Measurements from ENCODE around the gene GRM2. TPM values are rescaled to one million over a fixed set of nuclear protein-coding genes. Genes with fewer than 3 reads are reported as not detected.
"Not testable (repeated sequence)": the region's sequence is repeated elsewhere in the genome, so short reads cannot be mapped to it uniquely, and the experiment has no call there.

GRM2 gene
- total RNA-seq, 2 donors from 2014 or later: 0.16 to 0.19 TPM

DNA sequence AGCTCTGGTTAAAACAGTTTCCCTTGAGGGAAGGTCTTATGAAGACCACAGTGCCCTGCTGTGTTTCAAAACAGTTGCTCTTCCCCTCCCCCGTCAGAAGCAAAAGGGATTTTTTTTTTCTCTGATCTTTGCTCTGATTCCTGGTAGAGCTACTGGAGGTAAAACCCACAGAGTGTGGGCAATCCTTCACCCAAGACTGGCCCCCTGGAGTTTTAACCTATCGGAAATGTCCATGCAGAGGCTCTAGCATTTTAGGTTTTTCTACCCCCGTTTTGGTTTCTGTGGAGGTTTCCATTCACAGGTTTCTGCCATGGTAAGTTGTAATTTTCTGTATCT, 27.7 kb downstream of the GRM2 start:
- H3K9me3 ChIP-seq: no peaks in the 10 kb centered on the region
- DNase-seq (ENCODE audit: low spot score): no peak
- TF ChIP-seq, protein P1, sequence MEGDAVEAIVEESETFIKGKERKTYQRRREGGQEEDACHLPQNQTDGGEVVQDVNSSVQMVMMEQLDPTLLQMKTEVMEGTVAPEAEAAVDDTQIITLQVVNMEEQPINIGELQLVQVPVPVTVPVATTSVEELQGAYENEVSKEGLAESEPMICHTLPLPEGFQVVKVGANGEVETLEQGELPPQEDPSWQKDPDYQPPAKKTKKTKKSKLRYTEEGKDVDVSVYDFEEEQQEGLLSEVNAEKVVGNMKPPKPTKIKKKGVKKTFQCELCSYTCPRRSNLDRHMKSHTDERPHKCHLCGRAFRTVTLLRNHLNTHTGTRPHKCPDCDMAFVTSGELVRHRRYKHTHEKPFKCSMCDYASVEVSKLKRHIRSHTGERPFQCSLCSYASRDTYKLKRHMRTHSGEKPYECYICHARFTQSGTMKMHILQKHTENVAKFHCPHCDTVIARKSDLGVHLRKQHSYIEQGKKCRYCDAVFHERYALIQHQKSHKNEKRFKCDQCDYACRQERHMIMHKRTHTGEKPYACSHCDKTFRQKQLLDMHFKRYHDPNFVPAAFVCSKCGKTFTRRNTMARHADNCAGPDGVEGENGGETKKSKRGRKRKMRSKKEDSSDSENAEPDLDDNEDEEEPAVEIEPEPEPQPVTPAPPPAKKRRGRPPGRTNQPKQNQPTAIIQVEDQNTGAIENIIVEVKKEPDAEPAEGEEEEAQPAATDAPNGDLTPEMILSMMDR (IDR thresholded peaks at IDR 0.05): no peak
- no peaks in the 10 kb centered on the region for H3K4me1 ChIP-seq
- no peak overlapping the region for H3K4me3 ChIP-seq
- no peaks in the 10 kb centered on the region for H3K27me3 ChIP-seq
- H3K36me3 ChIP-seq: no peaks in the 10 kb centered on the region
- no peak overlapping the region for H3K27ac ChIP-seq

DNA sequence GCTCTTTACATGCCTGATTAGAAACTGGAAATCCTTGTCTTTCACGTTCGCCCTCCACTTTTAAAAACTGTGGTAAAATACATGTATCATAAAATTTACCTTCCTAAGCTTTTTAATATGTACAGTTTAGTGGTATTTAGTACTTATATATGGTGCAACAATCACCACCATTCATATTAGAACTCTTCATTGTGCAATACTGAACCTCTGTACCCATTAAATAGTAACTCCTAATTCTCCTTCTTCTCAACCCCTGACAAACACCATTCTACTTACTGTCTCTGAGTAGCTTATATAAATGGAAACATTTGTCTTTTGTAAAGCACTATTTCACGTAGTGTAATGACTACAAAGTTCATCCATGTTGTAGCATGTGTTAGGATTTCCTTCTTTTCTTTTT, 28.2 kb downstream of the GRM2 start:
- Histone ChIP-seq H3K4me3 (no peak overlapping the region), H3K9me3 (no peaks in the 10 kb centered on the region), H3K27me3 (no peaks in the 10 kb centered on the region), H3K27ac (no peak overlapping the region), H3K4me1 (no peaks in the 10 kb centered on the region), H3K36me3 (no peaks in the 10 kb centered on the region)
- TF ChIP-seq, protein P1 (IDR thresholded peaks at IDR 0.05): no peak
- DNase-seq (ENCODE audit: low spot score): no peak

DNA sequence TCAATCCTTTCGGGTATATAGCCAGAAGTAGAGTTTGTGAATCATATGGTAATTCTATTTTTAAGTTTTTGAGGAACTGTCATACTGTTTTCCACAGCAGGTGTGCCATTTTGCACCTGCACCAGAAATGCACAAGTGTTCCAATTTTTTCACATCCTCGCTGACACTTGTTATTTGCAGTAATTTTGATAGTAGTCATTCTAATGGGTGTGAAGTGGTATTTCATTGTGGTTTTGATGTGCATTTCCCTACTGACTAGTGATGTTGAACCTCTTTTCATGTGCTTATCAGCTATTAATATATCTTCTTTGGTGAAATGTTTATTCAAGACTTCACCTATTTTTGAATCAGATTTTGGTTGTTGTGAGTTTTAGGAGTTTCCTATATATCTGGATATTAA, 29.1 kb downstream of the GRM2 start:
- DNase-seq (ENCODE audit: low spot score): no peak
- H3K9me3 ChIP-seq: no peaks in the 10 kb centered on the region
- H3K36me3 ChIP-seq: no peaks in the 10 kb centered on the region
- no peaks in the 10 kb centered on the region for H3K27me3 ChIP-seq
- no peak overlapping the region for H3K27ac ChIP-seq
- H3K4me3 ChIP-seq: no peak overlapping the region
- TF ChIP-seq, protein P1 (IDR thresholded peaks at IDR 0.05): no peak
- H3K4me1 ChIP-seq: no peaks in the 10 kb centered on the region

- H3K4me3 ChIP-seq: no peak overlapping the region
- no peak overlapping the region for H3K27ac ChIP-seq
- no peak for DNase-seq (ENCODE audit: low spot score)
- H3K4me1 ChIP-seq: no peaks in the 10 kb centered on the region
- H3K27me3 ChIP-seq: no peaks in the 10 kb centered on the region
- no peaks in the 10 kb centered on the region for H3K36me3 ChIP-seq
- H3K9me3 ChIP-seq: peaks cover 0 to 5% of the 10 kb centered on the region in 2 donors
- TF ChIP-seq, protein P1 (IDR thresholded peaks at IDR 0.05): no peak
These were observed 32.2 kb downstream of the GRM2 start for GRCh38 chr3:51739110-51739509.

DNA sequence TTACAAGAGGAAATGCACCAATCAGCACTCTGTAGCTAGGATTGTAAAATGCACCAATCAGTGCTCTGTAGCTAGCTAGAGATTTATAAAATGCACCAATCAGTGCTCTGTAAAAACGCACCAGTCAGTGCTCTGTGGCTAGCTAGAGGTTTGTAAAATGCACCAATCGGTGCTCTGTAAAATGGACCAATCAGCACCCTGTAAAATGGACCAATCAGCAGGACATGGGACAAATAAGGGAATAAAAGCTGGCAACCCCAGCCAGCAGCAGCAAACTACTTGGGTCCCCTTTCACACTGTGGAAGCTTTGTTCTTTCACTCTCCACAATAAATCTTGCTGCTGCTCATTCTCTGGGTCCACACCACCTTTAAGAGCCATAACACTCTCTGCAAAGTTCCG, 35.5 kb downstream of the GRM2 start:
- DNase-seq (ENCODE audit: low spot score); H3K4me1 ChIP-seq; H3K36me3 ChIP-seq; H3K27me3 ChIP-seq; H3K4me3 ChIP-seq; H3K9me3 ChIP-seq; H3K27ac ChIP-seq: not testable (repeated sequence)

- not testable (repeated sequence) for H3K27ac ChIP-seq; H3K36me3 ChIP-seq; H3K4me3 ChIP-seq; H3K9me3 ChIP-seq; H3K27me3 ChIP-seq; H3K4me1 ChIP-seq; DNase-seq (ENCODE audit: low spot score)
These were observed 36.1 kb downstream of the GRM2 start for GRCh38 chr3:51742978-51743377.

DNA sequence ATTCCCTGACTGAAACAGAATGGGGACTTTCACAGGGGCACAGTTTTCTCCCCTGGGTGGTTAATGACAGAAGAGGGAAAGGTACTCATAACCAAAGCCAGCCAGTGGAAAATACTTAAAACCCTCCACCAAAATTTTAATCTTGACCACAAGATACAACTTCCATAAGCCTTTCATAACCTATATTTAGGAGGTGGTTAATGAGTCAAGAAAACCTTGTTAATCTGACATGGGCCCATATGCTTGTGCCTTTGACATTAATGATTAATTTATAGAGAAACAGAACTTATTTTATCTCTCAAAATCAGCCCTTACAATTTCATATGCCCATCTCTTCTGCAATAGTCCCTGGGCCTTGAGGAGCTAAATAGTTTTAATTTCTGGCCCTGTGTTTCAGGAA, 41.0 kb downstream of the GRM2 start:
- Histone ChIP-seq H3K4me1 (no peaks in the 10 kb centered on the region), H3K27ac (no peak overlapping the region), H3K36me3 (no peaks in the 10 kb centered on the region), H3K4me3 (no peak overlapping the region), H3K27me3 (no peaks in the 10 kb centered on the region), H3K9me3 (no peaks in the 10 kb centered on the region)
- no peak for DNase-seq (ENCODE audit: low spot score)
- TF ChIP-seq, protein P1 (IDR thresholded peaks at IDR 0.05): no peak
